Activated CD4-positive, alpha-beta T cell treated with anti-CD3 and anti-CD28 coated beads for 24 hours (primary cell): ENCODE results near the gene DOC2A.

ENCODE experiments used
- DNase-seq, 2 donors: peaks; one replicate each; pipeline ENCODE4 v3.0.0-alpha.2; 2020; ENCODE audit warnings: low read depth in 2 of 2

DOC2A gene

GRCh38 chr16:29989111-29989858 lies 21.5 kb downstream of the DOC2A start:
- no peak for DNase-seq

- no peak for DNase-seq
Measured at GRCh38 chr16:29988346-29989075, 22.3 kb downstream of the DOC2A start.

- no peak for DNase-seq
Measured at GRCh38 chr16:29987371-29988085, 23.3 kb downstream of the DOC2A start.

- DNase-seq = no peak
Measured at GRCh38 chr16:29986931-29987330, 23.9 kb downstream of the DOC2A start.

GRCh38 chr16:29986231-29986630 lies 24.6 kb downstream of the DOC2A start:
- no peak for DNase-seq

GRCh38 chr16:29985271-29985811 lies 25.5 kb downstream of the DOC2A start:
- no peak for DNase-seq

GRCh38 chr16:29984764-29985147 lies 26.1 kb downstream of the DOC2A start:
- no peak for DNase-seq

GRCh38 chr16:29984137-29984763 lies 26.6 kb downstream of the DOC2A start:
- no peak for DNase-seq

GRCh38 chr16:29983420-29984136 lies 27.2 kb downstream of the DOC2A start:
- DNase-seq = no peak

- no peak for DNase-seq
Measured at GRCh38 chr16:29982560-29983419, 28.0 kb downstream of the DOC2A start.

- DNase-seq = no peak
Measured at GRCh38 chr16:29978564-29979270, 32.1 kb downstream of the DOC2A start.

GRCh38 chr16:29978081-29978480 lies 32.7 kb downstream of the DOC2A start:
- DNase-seq = no peak

- DNase-seq = no peak
Measured at GRCh38 chr16:29977063-29977825, 33.6 kb downstream of the DOC2A start.

GRCh38 chr16:29975811-29976511 lies 34.9 kb downstream of the DOC2A start:
- no peak for DNase-seq

GRCh38 chr16:29975134-29975538 lies 35.7 kb downstream of the DOC2A start:
- no peak for DNase-seq

- DNase-seq = no peak
Measured at GRCh38 chr16:29974291-29975133, 36.3 kb downstream of the DOC2A start.
